Neural cell (in vitro differentiated cells): ENCODE measurements around the gene TMEM139.

Experiments
- EP300 ChIP-seq: fragments of 450-650 bp; conservative IDR thresholded peaks from 2 replicates; pipeline ENCODE4 v1.6.1; 2014; ENCODE audit warnings: antibody characterized with exemption, mild to moderate bottlenecking, moderate library complexity; ENCODE audit not compliant: poor library complexity, severe bottlenecking
- EZH2 ChIP-seq: fragments of 200-600, 300-800 bp; shearing (Covaris generic), sonication (generic); IDR thresholded peaks from 2 replicates; pipeline ENCODE4 v1.6.1; 2014; ENCODE audit warnings: antibody characterized with exemption, low read length, borderline replicate concordance, mild to moderate bottlenecking; ENCODE audit not compliant: insufficient read depth, poor library complexity, severe bottlenecking
- POLR2AphosphoS5 ChIP-seq: IDR thresholded peaks from 2 replicates; pipeline ENCODE4 v1.6.1; 2012
- RAD21 ChIP-seq: fragments of 450-650 bp; conservative IDR thresholded peaks from 2 replicates; pipeline ENCODE4 v1.6.1; 2014; ENCODE audit warnings: antibody characterized with exemption, mild to moderate bottlenecking, moderate library complexity
- TAF1 ChIP-seq: IDR thresholded peaks from 2 replicates; pipeline ENCODE4 v1.6.1; 2012; ENCODE audit warnings: low read depth
- TF ChIP-seq, protein P1 (sequence below): fragments of 450-650 bp; IDR thresholded peaks from 2 replicates; pipeline ENCODE4 v1.5.1; 2014; ENCODE audit warnings: antibody characterized with exemption, mild to moderate bottlenecking, moderate library complexity; ENCODE audit not compliant: poor library complexity, severe bottlenecking

DNA sequence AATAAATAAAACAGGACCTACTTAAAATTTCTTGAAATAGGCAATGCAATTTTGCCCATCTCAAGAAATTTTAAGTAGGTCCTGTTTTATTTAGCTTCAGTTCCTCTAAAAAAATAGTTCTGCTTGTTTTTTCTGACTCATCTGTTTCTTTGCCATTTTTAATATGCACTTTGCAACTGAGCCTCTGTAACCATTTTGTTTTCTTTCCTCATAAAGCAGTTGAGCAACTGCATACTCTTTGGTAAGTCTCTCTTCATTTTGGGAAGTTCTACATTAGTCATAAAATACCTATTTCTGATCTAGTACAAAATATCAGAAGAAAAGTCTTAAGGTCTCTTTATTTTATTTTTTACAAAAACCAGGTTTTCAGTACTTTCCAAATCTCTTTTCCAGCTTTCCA lies 44.9 kb upstream of the TMEM139 start:
- TF ChIP-seq, protein P1, sequence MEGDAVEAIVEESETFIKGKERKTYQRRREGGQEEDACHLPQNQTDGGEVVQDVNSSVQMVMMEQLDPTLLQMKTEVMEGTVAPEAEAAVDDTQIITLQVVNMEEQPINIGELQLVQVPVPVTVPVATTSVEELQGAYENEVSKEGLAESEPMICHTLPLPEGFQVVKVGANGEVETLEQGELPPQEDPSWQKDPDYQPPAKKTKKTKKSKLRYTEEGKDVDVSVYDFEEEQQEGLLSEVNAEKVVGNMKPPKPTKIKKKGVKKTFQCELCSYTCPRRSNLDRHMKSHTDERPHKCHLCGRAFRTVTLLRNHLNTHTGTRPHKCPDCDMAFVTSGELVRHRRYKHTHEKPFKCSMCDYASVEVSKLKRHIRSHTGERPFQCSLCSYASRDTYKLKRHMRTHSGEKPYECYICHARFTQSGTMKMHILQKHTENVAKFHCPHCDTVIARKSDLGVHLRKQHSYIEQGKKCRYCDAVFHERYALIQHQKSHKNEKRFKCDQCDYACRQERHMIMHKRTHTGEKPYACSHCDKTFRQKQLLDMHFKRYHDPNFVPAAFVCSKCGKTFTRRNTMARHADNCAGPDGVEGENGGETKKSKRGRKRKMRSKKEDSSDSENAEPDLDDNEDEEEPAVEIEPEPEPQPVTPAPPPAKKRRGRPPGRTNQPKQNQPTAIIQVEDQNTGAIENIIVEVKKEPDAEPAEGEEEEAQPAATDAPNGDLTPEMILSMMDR = no peak
- TF ChIP-seq EZH2 (no peak), TAF1 (no peak), RAD21 (no peak), EP300 (no peak), POLR2AphosphoS5 (no peak)
